NB4 (cell line): Measurements from ENCODE around the gene RAB14.

Experiments used
- CTCF ChIP-seq: IDR thresholded peaks from one replicate; pipeline ENCODE4 v1.5.1; 2012; ENCODE audit warnings: low read depth, low read length
- MYC ChIP-seq: IDR thresholded peaks from 2 replicates; pipeline ENCODE4 v1.6.1; 2011; ENCODE audit warnings: low read depth, low read length
- POLR2A ChIP-seq: IDR thresholded peaks from 2 replicates; pipeline ENCODE4 v1.6.1; 2011; ENCODE audit warnings: mild to moderate bottlenecking; ENCODE audit not compliant: insufficient read length; ENCODE audit errors: extremely low read depth

DNA sequence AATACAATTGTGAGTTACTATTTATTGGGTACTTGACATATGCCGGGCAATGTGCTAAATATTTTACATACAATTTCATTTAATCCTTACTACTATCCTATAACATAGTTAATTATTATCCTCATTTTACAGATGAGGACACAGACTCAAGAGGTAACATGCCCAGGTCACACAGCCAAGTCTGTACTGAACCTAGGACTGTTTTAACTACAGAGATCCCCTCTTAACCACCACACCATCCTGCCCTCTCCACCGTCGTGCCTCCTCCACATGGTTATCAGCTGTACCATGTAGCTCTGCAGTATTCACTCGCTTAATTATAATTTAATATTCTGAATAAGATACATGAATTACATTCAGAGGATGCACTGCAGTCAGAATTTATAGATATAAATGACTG lies 5.3 kb downstream of the RAB14 start:
- TF ChIP-seq CTCF (no peak), POLR2A (no peak), MYC (no peak)
